CD4-positive, CD25-positive, alpha-beta regulatory T cell (primary cell): Measurements from ENCODE around the gene IGFBP1. TPM values are rescaled to one million over a fixed set of nuclear protein-coding genes. Genes with fewer than 3 reads are reported as not detected.

ENCODE experiments used
- ATAC-seq, 2 donors: fragments of 150-1000 bp; cut with Tn5 transposase; one replicate each; pipeline ENCODE4 v1.10.0; 2021; ENCODE audit warnings: low read depth in 2 of 2, moderate number of reproducible peaks in 2 of 2, moderate library complexity in 1 of 2
- DNase-seq, 3 donors: peaks; one replicate each; pipeline versions ENCODE4 v3.0.0 to v3.0.0-alpha.2; 2012 to 2022; ENCODE audit warnings: mixed read lengths in 1 of 3
- H3K27ac ChIP-seq: one replicate; pipeline ENCODE4 v1.7.0; 2013; ENCODE audit warnings: mild to moderate bottlenecking, low read length; ENCODE audit not compliant: insufficient read depth, poor library complexity, severe bottlenecking
- H3K27me3 ChIP-seq: one replicate; pipeline ENCODE4 v1.7.0; 2013; ENCODE audit warnings: low read length; ENCODE audit not compliant: control insufficient read depth, insufficient read depth
- H3K36me3 ChIP-seq: one replicate; pipeline ENCODE4 v1.7.0; 2013; ENCODE audit warnings: mild to moderate bottlenecking, low read length, moderate library complexity; ENCODE audit not compliant: control insufficient read depth, insufficient read depth
- H3K4me1 ChIP-seq: 2 replicates; pipeline ENCODE4 v1.7.0; 2013; ENCODE audit warnings: mild to moderate bottlenecking, low read length; ENCODE audit not compliant: insufficient read depth, control insufficient read depth, poor library complexity, severe bottlenecking
- H3K4me3 ChIP-seq: one replicate; pipeline ENCODE4 v1.7.0; 2013; ENCODE audit warnings: low read depth, mild to moderate bottlenecking, low read length, moderate library complexity
- H3K9me3 ChIP-seq, 2 experiments: 1 replicate in 1 of 2; 2 replicates in 1 of 2; pipeline ENCODE4 v1.7.0; 2013; ENCODE audit warnings: low read length in 2 of 2, mild to moderate bottlenecking in 1 of 2, moderate library complexity in 1 of 2; ENCODE audit not compliant: control insufficient read depth in 2 of 2
- H3K27ac Mint-ChIP-seq, 3 donors: one replicate each; pipeline ENCODE4 v1.8.0; 2020 to 2022; ENCODE audit warnings: mild to moderate bottlenecking in 3 of 3, mixed read lengths in 3 of 3, moderate library complexity in 2 of 3
- H3K27me3 Mint-ChIP-seq: one replicate; pipeline ENCODE4 v1.8.0; 2022; ENCODE audit warnings: mild to moderate bottlenecking, mixed read lengths
- H3K36me3 Mint-ChIP-seq: one replicate; pipeline ENCODE4 v1.8.0; 2020; ENCODE audit warnings: mixed read lengths
- H3K4me1 Mint-ChIP-seq, 4 donors: one replicate each; pipeline ENCODE4 v1.8.0; 2020 to 2022; ENCODE audit warnings: mixed read lengths in 4 of 4, mild to moderate bottlenecking in 1 of 4
- H3K4me3 Mint-ChIP-seq, 4 donors: one replicate each; pipeline ENCODE4 v1.8.0; 2020 to 2022; ENCODE audit warnings: mild to moderate bottlenecking in 4 of 4, mixed read lengths in 4 of 4, moderate library complexity in 3 of 4
- H3K9me3 Mint-ChIP-seq, 7 donors: one replicate each; pipeline ENCODE4 v1.8.0; 2020 to 2022; ENCODE audit warnings: mixed read lengths in 7 of 7, mild to moderate bottlenecking in 3 of 7, moderate library complexity in 2 of 7
- polyA plus RNA-seq, 4 donors: library from polyadenylated mRNA; unstranded; fragments of 300-500 nt; fragmentation: Illumina TruSeq; gene quantifications; one replicate each; pipeline ENCODE4 v1.2.3, GENCODE V29; 2021
- total RNA-seq: library from RNA; stranded (reverse); gene quantifications from one replicate; pipeline ENCODE4 v1.2.3, GENCODE V29; 2022

IGFBP1 gene
- total and polyA plus RNA-seq, 5 donors from 2014 or later, result not detected

- Histone ChIP-seq H3K27ac (no peak overlapping the region), H3K36me3 (no peaks in the 10 kb centered on the region), H3K9me3 (no peaks in the 10 kb centered on the region), H3K4me1 (no peaks in the 10 kb centered on the region), H3K27me3 (peaks cover 15% of the 10 kb centered on the region), H3K4me3 (no peak overlapping the region)
- Mint-ChIP-seq H3K27ac (no peak overlapping the region), H3K4me3 (no peak overlapping the region), H3K4me1 (peaks cover 0 to 8% (median 2%) of the 10 kb centered on the region in 4 donors), H3K36me3 (no peaks in the 10 kb centered on the region), H3K27me3 (peaks cover 45% of the 10 kb centered on the region), H3K9me3 (no peaks in the 10 kb centered on the region)
- ATAC-seq, result no peak
- DNase-seq, result no peak
Observed at GRCh38 chr7:45915606-45916005, 27.3 kb downstream of the IGFBP1 start.

GRCh38 chr7:45917064-45917463, 28.8 kb downstream of the IGFBP1 start:
- no peak overlapping the region for H3K27ac ChIP-seq
- H3K27ac Mint-ChIP-seq, result no peak overlapping the region
- no peaks in the 10 kb centered on the region for H3K36me3 Mint-ChIP-seq
- peaks cover 41% of the 10 kb centered on the region for H3K27me3 Mint-ChIP-seq
- peaks cover 0 to 8% (median 3%) of the 10 kb centered on the region in 4 donors for H3K4me1 Mint-ChIP-seq
- no peaks in the 10 kb centered on the region for H3K36me3 ChIP-seq
- H3K4me1 ChIP-seq, result no peaks in the 10 kb centered on the region
- ATAC-seq, result no peak
- no peaks in the 10 kb centered on the region for H3K9me3 ChIP-seq
- DNase-seq, result no peak
- H3K27me3 ChIP-seq, result peaks cover 15% of the 10 kb centered on the region
- no peaks in the 10 kb centered on the region for H3K9me3 Mint-ChIP-seq
- H3K4me3 Mint-ChIP-seq, result no peak overlapping the region
- H3K4me3 ChIP-seq, result no peak overlapping the region

GRCh38 chr7:45917658-45918057, 29.4 kb downstream of the IGFBP1 start:
- Mint-ChIP-seq H3K36me3 (no peaks in the 10 kb centered on the region), H3K9me3 (peaks cover 0 to under 1% (median 0%) of the 10 kb centered on the region in 7 donors), H3K27me3 (peaks cover 47% of the 10 kb centered on the region), H3K4me3 (no peak overlapping the region), H3K27ac (no peak overlapping the region), H3K4me1 (peaks cover 0 to 11% (median 7%) of the 10 kb centered on the region in 4 donors)
- no peaks in the 10 kb centered on the region for H3K4me1 ChIP-seq
- H3K27ac ChIP-seq, result no peak overlapping the region
- no peak overlapping the region for H3K4me3 ChIP-seq
- H3K36me3 ChIP-seq, result no peaks in the 10 kb centered on the region
- ATAC-seq, result no peak
- H3K9me3 ChIP-seq, result no peaks in the 10 kb centered on the region
- H3K27me3 ChIP-seq, result peaks cover 19% of the 10 kb centered on the region
- peak; percentile 25 to 57 (median 52) for DNase-seq

- ATAC-seq (no peak), DNase-seq (no peak)
- Mint-ChIP-seq H3K9me3 (peaks cover 0 to 3% (median 0%) of the 10 kb centered on the region in 7 donors), H3K36me3 (no peaks in the 10 kb centered on the region), H3K27me3 (peaks cover 56% of the 10 kb centered on the region), H3K27ac (no peak overlapping the region), H3K4me3 (no peak overlapping the region), H3K4me1 (peaks cover 7 to 20% (median 14%) of the 10 kb centered on the region in 4 donors)
- H3K9me3 ChIP-seq, result no peaks in the 10 kb centered on the region
- H3K36me3 ChIP-seq, result no peaks in the 10 kb centered on the region
- H3K4me3 ChIP-seq, result no peak overlapping the region
- peaks cover 24% of the 10 kb centered on the region for H3K27me3 ChIP-seq
- no peak overlapping the region for H3K27ac ChIP-seq
- H3K4me1 ChIP-seq, result peaks cover 4% of the 10 kb centered on the region
Observed at GRCh38 chr7:45918556-45918955, 30.3 kb downstream of the IGFBP1 start.

- peaks cover 0 to 3% (median 0%) of the 10 kb centered on the region in 7 donors for H3K9me3 Mint-ChIP-seq
- H3K27ac ChIP-seq, result no peak overlapping the region
- no peak overlapping the region for H3K27ac Mint-ChIP-seq
- H3K9me3 ChIP-seq, result no peaks in the 10 kb centered on the region
- peaks cover 24% of the 10 kb centered on the region for H3K27me3 ChIP-seq
- no peak overlapping the region for H3K4me3 Mint-ChIP-seq
- no peaks in the 10 kb centered on the region for H3K36me3 ChIP-seq
- H3K27me3 Mint-ChIP-seq, result peaks cover 63% of the 10 kb centered on the region
- ATAC-seq, result no peak
- no peaks in the 10 kb centered on the region for H3K36me3 Mint-ChIP-seq
- no peak for DNase-seq
- no peak overlapping the region for H3K4me3 ChIP-seq
- peaks cover 4% of the 10 kb centered on the region for H3K4me1 ChIP-seq
- peaks cover 7 to 22% (median 14%) of the 10 kb centered on the region in 4 donors for H3K4me1 Mint-ChIP-seq
Observed at GRCh38 chr7:45919231-45919784, 31.0 kb downstream of the IGFBP1 start.

GRCh38 chr7:45919993-45920459, 31.7 kb downstream of the IGFBP1 start:
- peaks cover 0 to 3% (median 0%) of the 10 kb centered on the region in 7 donors for H3K9me3 Mint-ChIP-seq
- Histone ChIP-seq H3K36me3 (no peaks in the 10 kb centered on the region), H3K27me3 (peaks cover 24% of the 10 kb centered on the region), H3K4me1 (peaks cover 4% of the 10 kb centered on the region), H3K9me3 (no peaks in the 10 kb centered on the region), H3K4me3 (no peak overlapping the region), H3K27ac (no peak overlapping the region)
- H3K4me3 Mint-ChIP-seq, result peak overlapping the region in 1 of 4 donors; percentile 15
- no peaks in the 10 kb centered on the region for H3K36me3 Mint-ChIP-seq
- no peak overlapping the region for H3K27ac Mint-ChIP-seq
- peaks cover 7 to 22% (median 14%) of the 10 kb centered on the region in 4 donors for H3K4me1 Mint-ChIP-seq
- H3K27me3 Mint-ChIP-seq, result peaks cover 69% of the 10 kb centered on the region
- ATAC-seq (no peak), DNase-seq (no peak)

- Mint-ChIP-seq H3K4me1 (peaks cover 7 to 22% (median 14%) of the 10 kb centered on the region in 4 donors), H3K4me3 (peak within 1 kb of the TSS in 1 of 4 donors; percentile 15), H3K36me3 (no peaks in the 10 kb centered on the region), H3K27ac (no peak within 1 kb of the TSS), H3K27me3 (peaks cover 70% of the 10 kb centered on the region), H3K9me3 (peaks cover 0 to 3% (median 0%) of the 10 kb centered on the region in 7 donors)
- ATAC-seq (no peak), DNase-seq (peak in 1 of 3 donors; percentile 12)
- Histone ChIP-seq H3K27ac (no peak within 1 kb of the TSS), H3K4me1 (peaks cover 4% of the 10 kb centered on the region), H3K36me3 (no peaks in the 10 kb centered on the region), H3K4me3 (no peak within 1 kb of the TSS), H3K9me3 (no peaks in the 10 kb centered on the region), H3K27me3 (peaks cover 24% of the 10 kb centered on the region)
Observed at GRCh38 chr7:45920502-45921380, 32.5 kb downstream of the IGFBP1 start, which contains the start of gene IGFBP3. TSS of gene IGFBP3 (minus strand) at chr7:45921272. CDS start at chr7:45921140, 132 bp downstream.
